Loucy (cell line): ENCODE results near the gene ITGA2.

Source experiments
- CTCF ChIP-seq: fragments of 200-600 bp; sonication (generic); conservative IDR thresholded peaks from 2 replicates; pipeline ENCODE4 v1.5.1; 2014; ENCODE audit warnings: mild to moderate bottlenecking, antibody characterized with exemption, low read length
- EZH2phosphoT487 ChIP-seq: fragments of 200-600 bp; IDR thresholded peaks from 2 replicates; pipeline ENCODE4 v1.6.1; 2018; ENCODE audit warnings: antibody characterized with exemption, mild to moderate bottlenecking, moderate library complexity, borderline replicate concordance

- TF ChIP-seq CTCF, result no peak
- TF ChIP-seq EZH2phosphoT487, result no peak
Observed at GRCh38 chr5:52961274-52961681, 27.9 kb upstream of the ITGA2 start.
